HepG2 (cell line): Measurements from ENCODE around the gene SLC6A6. TPM values are rescaled to one million over a fixed set of nuclear protein-coding genes. Genes with fewer than 3 reads are reported as not detected.

ENCODE experiments used
- ATAC-seq: fragments of 200-7000 bp; cut with Tn5 transposase; 3 replicates; pipeline ENCODE4 v1.9.1; 2020; ENCODE audit warnings: mild to moderate bottlenecking, moderate library complexity
- BruUV-seq: library from RNA; stranded (reverse); fragments of 400-500 nt; replicated peaks from 2 replicates; lab custom pipeline; 2021; lab: Mats Ljungman, UMichigan
- CTCF ChIA-PET: fragments of 300-600 bp; formaldehyde crosslinking; extraction: SDS; loops from one replicate; lab custom pipeline; 2021; ENCODE audit warnings: low total read pairs, inconsistent platforms, low intra/inter-chr PET ratio; lab: Yijun Ruan, JAX
- POLR2A ChIA-PET: fragments of 350-600 bp; sonication (Branson Sonifier 250); formaldehyde crosslinking; loops from one replicate; lab custom pipeline; 2020; ENCODE audit warnings: antibody characterized with exemption, inconsistent platforms; lab: Yijun Ruan, JAX
- DNase-seq: peaks from one replicate; pipeline ENCODE4 v3.0.0-alpha.2; 2015; ENCODE audit warnings: low spot score
- FAIRE-seq: peaks from 3 replicates; lab custom pipeline; 2011; peaks lifted over from hg19 to GRCh38; lab: Jason Lieb, UNC
- H2AFZ ChIP-seq: one replicate; pipeline ENCODE4 v1.6.1; 2011; ENCODE audit warnings: low read length, inconsistent platforms
- H3K27ac ChIP-seq: fragments of 300-600 bp; 3 replicates; pipeline ENCODE4 v1.8.0; 2011; ENCODE audit warnings: mixed run types, mild to moderate bottlenecking, mixed read lengths, low read length, inconsistent platforms; ENCODE audit not compliant: insufficient read depth; ENCODE audit errors: extremely low read length
- H3K27me3 ChIP-seq, 2 experiments: fragments of 200-600 bp in 1 of 2; 2 replicates in 1 of 2; 3 replicates in 1 of 2; pipeline versions ENCODE4 v1.6.0 to v1.8.0; 2011; ENCODE audit warnings: low read length in 2 of 2, mild to moderate bottlenecking in 2 of 2, moderate library complexity in 2 of 2, inconsistent platforms in 1 of 2; ENCODE audit not compliant: insufficient read depth in 2 of 2, control insufficient read depth in 1 of 2
- H3K36me3 ChIP-seq, 2 experiments: fragments of 200-600 bp in 1 of 2; replicated peaks in 1 of 2; 2 replicates in 1 of 2; 3 replicates in 1 of 2; pipeline versions ENCODE4 v1.5.1 to v1.8.0; 2011; ENCODE audit warnings: low read length in 2 of 2, inconsistent platforms in 1 of 2; ENCODE audit not compliant: insufficient read depth in 2 of 2, control insufficient read depth in 1 of 2
- H3K4me1 ChIP-seq: 2 replicates; pipeline ENCODE4 v1.5.1; 2012; ENCODE audit warnings: low read length, inconsistent platforms; ENCODE audit not compliant: insufficient read depth
- H3K4me2 ChIP-seq: 2 replicates; pipeline ENCODE4 v1.6.0; 2011; ENCODE audit warnings: low read depth, low read length, inconsistent platforms
- H3K4me3 ChIP-seq, 3 experiments: fragments of 200-600 bp in 1 of 3; sonication (generic), shearing (Covaris generic) in 1 of 3; replicated peaks in 1 of 3; 2 replicates each; pipeline ENCODE4 v1.5.1; 2011 to 2016; ENCODE audit warnings: low read length in 3 of 3, inconsistent platforms in 2 of 3, low read depth in 2 of 3, mild to moderate bottlenecking in 2 of 3, control low read depth in 1 of 3, mixed read lengths in 1 of 3; ENCODE audit not compliant: insufficient read depth in 1 of 3
- H3K79me2 ChIP-seq: one replicate; pipeline ENCODE4 v1.6.1; 2011; ENCODE audit warnings: low read length, inconsistent platforms; ENCODE audit not compliant: insufficient read depth
- H3K9ac ChIP-seq: 2 replicates; pipeline ENCODE4 v1.6.0; 2011; ENCODE audit warnings: mild to moderate bottlenecking, low read depth, low read length, inconsistent platforms; ENCODE audit not compliant: insufficient read depth
- H3K9me3 ChIP-seq: 2 replicates; pipeline ENCODE4 v1.5.1; 2012; ENCODE audit warnings: mild to moderate bottlenecking, low read length
- H4K20me1 ChIP-seq: 2 replicates; pipeline ENCODE4 v1.6.0; 2011; ENCODE audit warnings: inconsistent platforms, mild to moderate bottlenecking, low read length, moderate library complexity; ENCODE audit not compliant: insufficient read depth
- ZNF616 ChIP-seq: sonication (generic); formaldehyde crosslinking; IDR thresholded peaks from 2 replicates; pipeline ENCODE4 v1.5.0; 2020; ENCODE audit warnings: low read depth, mild to moderate bottlenecking, missing genetic modification reagents
- ZNF629 ChIP-seq: sonication (generic); formaldehyde crosslinking; conservative IDR thresholded peaks from 2 replicates; pipeline ENCODE4 v1.5.0; 2020; ENCODE audit warnings: missing genetic modification reagents
- ZNF709 ChIP-seq: sonication (generic); formaldehyde crosslinking; IDR thresholded peaks from 2 replicates; pipeline ENCODE4 v1.5.0; 2020; ENCODE audit warnings: mild to moderate bottlenecking, missing genetic modification reagents
- ZNF768 ChIP-seq: sonication (generic); formaldehyde crosslinking; IDR thresholded peaks from 2 replicates; pipeline ENCODE4 v1.4.0; 2020; ENCODE audit warnings: missing genetic modification reagents
- WGBS: methylation state at CpG from one replicate; pipeline ENCODE4 v1.1.6; 2017; ENCODE audit warnings: low lambda C conversion rate; 5-methylcytosine and 5-hydroxymethylcytosine counted together
- in situ Hi-C: cut with HindIII; loops from 2 replicates; pipeline ENCODE4 v1.10.0; 2017; ENCODE audit warnings: low pct_unique_long_range_greater_than_20kb; ENCODE audit not compliant: extremely low pct_ligation_motif_present
- intact Hi-C: fragments of 100-400 bp; cut with micrococcal nuclease; formaldehyde crosslinking; loops from one replicate; pipeline ENCODE4 v1.10.0; 2022; ENCODE audit not compliant: unreplicated experiment
- polyA plus RNA-seq, 8 experiments: library from polyadenylated mRNA; depleted of rRNA in 3 of 8; stranded (reverse) in 7 of 8; unstranded in 1 of 8; fragments of >200 nt; fragmentation: Illumina TruSeq in 4 of 8; extraction: Trizol in 4 of 8; gene quantifications; 2 replicates each; pipeline versions ENCODE4 v1.2.1 to v1.2.3, GENCODE V29; 2011 to 2016; ENCODE audit warnings: low read depth in 4 of 8, missing spikeins in 1 of 8, mixed read lengths in 1 of 8; ENCODE audit not compliant: insufficient read depth in 1 of 8
- total RNA-seq, 5 experiments: library from RNA; depleted of rRNA; stranded (reverse); fragments of >200 nt; fragmentation: Illumina TruSeq; extraction: Trizol; gene quantifications; 2 replicates each; pipeline ENCODE4 v1.2.3, GENCODE V29; 2016; ENCODE audit warnings: low read depth in 1 of 5
- TF ChIP-seq, protein P1 (sequence below): sonication (generic); formaldehyde crosslinking; IDR thresholded peaks from 2 replicates; pipeline ENCODE4 v1.4.0; 2020; ENCODE audit warnings: missing genetic modification reagents, borderline replicate concordance

Gene SLC6A6
- total and polyA plus RNA-seq, 2 of the 13 experiments (the other 11 are each of a cell fraction or from before 2014, with no cell fraction given): 14.1 to 20.7 TPM

DNA sequence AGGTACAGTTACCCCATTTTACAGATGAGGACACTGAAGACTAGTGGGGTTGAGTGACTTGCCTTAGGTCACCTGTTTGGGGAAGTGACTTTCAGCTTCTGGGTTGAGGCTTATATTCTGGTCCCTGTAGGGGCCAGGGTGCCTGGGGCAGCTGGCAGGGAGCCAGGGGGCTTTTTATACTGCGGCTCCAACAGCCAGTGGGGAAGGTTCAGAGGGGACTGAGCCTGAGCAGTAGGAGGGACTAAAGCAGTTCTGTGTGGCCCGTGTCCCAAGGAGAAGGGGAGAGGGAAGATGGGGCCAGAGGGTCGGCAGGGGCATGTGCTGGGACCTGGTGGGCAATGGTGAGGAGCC lies 37.7 kb downstream of the SLC6A6 start:
- Histone ChIP-seq H3K9me3 (no peaks in the 10 kb centered on the region), H3K9ac (no peak overlapping the region), H3K4me3 (no peak overlapping the region), H4K20me1 (0 out of 2 replicates have a peak, but pooled peaks cover 3% of the 10 kb centered on the region), H3K4me1 (no peaks in the 10 kb centered on the region), H3K36me3 (peaks cover 2 to 12% of the 10 kb centered on the region in 2 experiments; a peak in 3 of 5 replicates), H3K79me2 (no peaks in the 10 kb centered on the region), H2AFZ (no peak overlapping the region), H3K27me3 (no peaks in the 10 kb centered on the region), H3K27ac (no peak overlapping the region), H3K4me2 (no peak overlapping the region)
- intact Hi-C loops (no loop called here), in situ Hi-C loops (no loop called here)
- 97% methylated on average over 3 of the region's 3 CpGs for WGBS
- no peak for FAIRE-seq
- BruUV-seq: no TSS peak
- TF ChIP-seq, protein P1, sequence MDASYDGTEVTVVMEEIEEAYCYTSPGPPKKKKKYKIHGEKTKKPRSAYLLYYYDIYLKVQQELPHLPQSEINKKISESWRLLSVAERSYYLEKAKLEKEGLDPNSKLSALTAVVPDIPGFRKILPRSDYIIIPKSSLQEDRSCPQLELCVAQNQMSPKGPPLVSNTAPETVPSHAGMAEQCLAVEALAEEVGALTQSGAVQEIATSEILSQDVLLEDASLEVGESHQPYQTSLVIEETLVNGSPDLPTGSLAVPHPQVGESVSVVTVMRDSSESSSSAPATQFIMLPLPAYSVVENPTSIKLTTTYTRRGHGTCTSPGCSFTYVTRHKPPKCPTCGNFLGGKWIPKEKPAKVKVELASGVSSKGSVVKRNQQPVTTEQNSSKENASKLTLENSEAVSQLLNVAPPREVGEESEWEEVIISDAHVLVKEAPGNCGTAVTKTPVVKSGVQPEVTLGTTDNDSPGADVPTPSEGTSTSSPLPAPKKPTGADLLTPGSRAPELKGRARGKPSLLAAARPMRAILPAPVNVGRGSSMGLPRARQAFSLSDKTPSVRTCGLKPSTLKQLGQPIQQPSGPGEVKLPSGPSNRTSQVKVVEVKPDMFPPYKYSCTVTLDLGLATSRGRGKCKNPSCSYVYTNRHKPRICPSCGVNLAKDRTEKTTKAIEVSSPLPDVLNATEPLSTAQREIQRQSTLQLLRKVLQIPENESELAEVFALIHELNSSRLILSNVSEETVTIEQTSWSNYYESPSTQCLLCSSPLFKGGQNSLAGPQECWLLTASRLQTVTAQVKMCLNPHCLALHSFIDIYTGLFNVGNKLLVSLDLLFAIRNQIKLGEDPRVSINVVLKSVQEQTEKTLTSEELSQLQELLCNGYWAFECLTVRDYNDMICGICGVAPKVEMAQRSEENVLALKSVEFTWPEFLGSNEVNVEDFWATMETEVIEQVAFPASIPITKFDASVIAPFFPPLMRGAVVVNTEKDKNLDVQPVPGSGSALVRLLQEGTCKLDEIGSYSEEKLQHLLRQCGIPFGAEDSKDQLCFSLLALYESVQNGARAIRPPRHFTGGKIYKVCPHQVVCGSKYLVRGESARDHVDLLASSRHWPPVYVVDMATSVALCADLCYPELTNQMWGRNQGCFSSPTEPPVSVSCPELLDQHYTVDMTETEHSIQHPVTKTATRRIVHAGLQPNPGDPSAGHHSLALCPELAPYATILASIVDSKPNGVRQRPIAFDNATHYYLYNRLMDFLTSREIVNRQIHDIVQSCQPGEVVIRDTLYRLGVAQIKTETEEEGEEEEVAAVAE (CRISPR knock-in tag): no peak
- TF ChIP-seq ZNF768 (no peak), ZNF709 (no peak), ZNF616 (CRISPR knock-in tag) (no peak), ZNF629 (CRISPR knock-in tag) (peak; percentile 18; the same call in 1 of the 2 replicates)
- ATAC-seq: no peak
- ChIA-PET POLR2A (no interaction called here), CTCF (no interaction called here)
- no peak for DNase-seq
